B cell (primary cell): ENCODE results near the gene TMPRSS9. TPM values are rescaled to one million over a fixed set of nuclear protein-coding genes. Genes with fewer than 3 reads are reported as not detected.

Experiments used
- ATAC-seq: fragments of 200-7000 bp; cut with Tn5 transposase; one replicate; pipeline ENCODE4 v1.10.0; 2021; ENCODE audit warnings: low read depth, mild to moderate bottlenecking, moderate number of reproducible peaks, moderate library complexity
- CTCF ChIA-PET: fragments of 350-600 bp; sonication (Branson Sonifier 250); formaldehyde crosslinking; loops from one replicate; lab custom pipeline; 2021; ENCODE audit warnings: antibody characterized with exemption, inconsistent platforms; lab: Charles Lee
- POLR2A ChIA-PET: fragments of 350-600 bp; sonication (Branson Sonifier 250); formaldehyde crosslinking; loops from one replicate; lab custom pipeline; 2021; ENCODE audit warnings: antibody characterized with exemption; lab: Charles Lee
- DNase-seq: peaks from one replicate; pipeline ENCODE4 v3.0.0; 2013
- H2AFZ ChIP-seq: 2 replicates; pipeline ENCODE4 v1.6.1; 2012; ENCODE audit warnings: mild to moderate bottlenecking, low read depth, low read length; ENCODE audit not compliant: insufficient read depth, poor library complexity, severe bottlenecking
- H3K27ac ChIP-seq, 2 donors: 1 replicate in 1 of 2; 2 replicates in 1 of 2; pipeline ENCODE4 v1.5.1; 2012 to 2013; ENCODE audit warnings: low read length in 2 of 2, mild to moderate bottlenecking in 2 of 2, moderate library complexity in 1 of 2
- H3K27me3 ChIP-seq, 4 experiments: fragments of 200-600 bp in 1 of 4; sonication (generic) in 1 of 4; replicated peaks in 1 of 4; 1 replicate in 2 of 4; 2 replicates in 2 of 4; pipeline versions ENCODE4 v1.6.1 to v1.7.0; 2013 to 2016; ENCODE audit warnings: low read length in 3 of 4, mild to moderate bottlenecking in 2 of 4, mixed read lengths in 1 of 4, moderate library complexity in 1 of 4; ENCODE audit not compliant: insufficient read depth in 4 of 4, control insufficient read depth in 3 of 4; ENCODE audit errors: control extremely low read depth in 1 of 4
- H3K36me3 ChIP-seq, 2 experiments: replicated peaks in 1 of 2; 1 replicate in 1 of 2; 2 replicates in 1 of 2; pipeline versions ENCODE4 v1.6.1 to v1.7.1; 2013; ENCODE audit warnings: low read length in 1 of 2; ENCODE audit not compliant: insufficient read depth in 2 of 2, control insufficient read depth in 1 of 2; ENCODE audit errors: control extremely low read depth in 1 of 2, extremely low read depth in 1 of 2
- H3K4me1 ChIP-seq, 2 donors: fragments of 200-600 bp in 1 of 2; sonication (generic) in 1 of 2; 1 replicate in 1 of 2; 2 replicates in 1 of 2; pipeline versions ENCODE4 v1.5.1 to v1.6.1; 2013 to 2017; ENCODE audit warnings: low read length in 2 of 2; ENCODE audit not compliant: control insufficient read depth in 2 of 2, insufficient read depth in 2 of 2
- H3K4me2 ChIP-seq: replicated peaks from 2 replicates; pipeline ENCODE3; 2012; ENCODE audit warnings: mild to moderate bottlenecking, low read depth, low read length; ENCODE audit not compliant: poor library complexity, severe bottlenecking
- H3K4me3 ChIP-seq, 5 experiments: fragments of 200-600 bp in 1 of 5; sonication (generic) in 1 of 5; 1 replicate in 3 of 5; 2 replicates in 2 of 5; pipeline versions ENCODE4 v1.5.1 to v1.7.0; 2011 to 2016; ENCODE audit warnings: low read length in 4 of 5, mild to moderate bottlenecking in 4 of 5, low read depth in 2 of 5, control low read depth in 1 of 5, moderate library complexity in 1 of 5; ENCODE audit not compliant: insufficient read depth in 1 of 5; ENCODE audit errors: control extremely low read depth in 1 of 5, extremely low read depth in 1 of 5
- H3K79me2 ChIP-seq: fragments of 200-600 bp; sonication (generic); one replicate; pipeline ENCODE4 v1.6.0; 2016; ENCODE audit warnings: low read length; ENCODE audit not compliant: control insufficient read depth, insufficient read depth
- H3K9ac ChIP-seq: fragments of 200-600 bp; sonication (generic); 2 replicates; pipeline ENCODE4 v1.6.1; 2017; ENCODE audit warnings: mild to moderate bottlenecking, low read length, moderate library complexity
- H3K9me3 ChIP-seq, 3 donors: one replicate each; pipeline versions ENCODE4 v1.6.1 to v1.7.1; 2013; ENCODE audit warnings: low read length in 2 of 3; ENCODE audit not compliant: control insufficient read depth in 2 of 3, insufficient read depth in 1 of 3; ENCODE audit errors: control extremely low read depth in 1 of 3
- H4K20me1 ChIP-seq: 2 replicates; pipeline ENCODE4 v1.6.0; 2012; ENCODE audit warnings: mild to moderate bottlenecking, low read length; ENCODE audit not compliant: insufficient read depth, control insufficient read depth, poor library complexity, severe bottlenecking
- H3K27ac Mint-ChIP-seq: one replicate; pipeline ENCODE4 v1.8.0; 2021; ENCODE audit warnings: mixed read lengths
- H3K27me3 Mint-ChIP-seq: one replicate; pipeline ENCODE4 v1.8.0; 2021; ENCODE audit warnings: mixed read lengths
- H3K4me1 Mint-ChIP-seq: one replicate; pipeline ENCODE4 v1.8.0; 2021; ENCODE audit warnings: mixed read lengths
- H3K4me3 Mint-ChIP-seq: one replicate; pipeline ENCODE4 v1.8.0; 2021; ENCODE audit warnings: mixed read lengths
- H3K9me3 Mint-ChIP-seq: one replicate; pipeline ENCODE4 v1.8.0; 2022; ENCODE audit warnings: mixed read lengths; ENCODE audit not compliant: insufficient read depth
- EZH2 ChIP-seq: IDR thresholded peaks from 2 replicates; pipeline ENCODE4 v1.6.1; 2012; ENCODE audit warnings: borderline replicate concordance, low read depth, mild to moderate bottlenecking, moderate library complexity, low read length; ENCODE audit not compliant: insufficient read depth, poor library complexity, severe bottlenecking
- WGBS: methylation state at CpG from one replicate; pipeline ENCODE4 v1.1.5; 2013; ENCODE audit warnings: missing lambda C conversion rate; ENCODE audit not compliant: insufficient coverage; 5-methylcytosine and 5-hydroxymethylcytosine counted together
- intact Hi-C: fragments of 100-400 bp; cut with micrococcal nuclease; formaldehyde crosslinking; loops from one replicate; pipeline ENCODE4 v1.10.0; 2022
- polyA plus RNA-seq: library from polyadenylated mRNA; depleted of rRNA; stranded (reverse); fragments of >200 nt; gene quantifications from 2 replicates; pipeline ENCODE4 v1.2.3, GENCODE V29; 2012
- total RNA-seq, 2 donors: library from RNA; stranded (reverse); fragments of 120-200 nt in 1 of 2; gene quantifications; 1 replicate in 1 of 2; 2 replicates in 1 of 2; pipeline versions ENCODE4 v1.2.3 to v1.2.4, GENCODE V29; 2013 to 2022
- TF ChIP-seq, protein P1 (sequence below): fragments of 200-600 bp; IDR thresholded peaks from one replicate; pipeline ENCODE4 v1.8.0; 2022; ENCODE audit warnings: antibody characterized with exemption, mild to moderate bottlenecking

Gene TMPRSS9
- total and polyA plus RNA-seq, 2 donors (not counting 1 experiment from before 2014, with no cell fraction given) = not detected

DNA sequence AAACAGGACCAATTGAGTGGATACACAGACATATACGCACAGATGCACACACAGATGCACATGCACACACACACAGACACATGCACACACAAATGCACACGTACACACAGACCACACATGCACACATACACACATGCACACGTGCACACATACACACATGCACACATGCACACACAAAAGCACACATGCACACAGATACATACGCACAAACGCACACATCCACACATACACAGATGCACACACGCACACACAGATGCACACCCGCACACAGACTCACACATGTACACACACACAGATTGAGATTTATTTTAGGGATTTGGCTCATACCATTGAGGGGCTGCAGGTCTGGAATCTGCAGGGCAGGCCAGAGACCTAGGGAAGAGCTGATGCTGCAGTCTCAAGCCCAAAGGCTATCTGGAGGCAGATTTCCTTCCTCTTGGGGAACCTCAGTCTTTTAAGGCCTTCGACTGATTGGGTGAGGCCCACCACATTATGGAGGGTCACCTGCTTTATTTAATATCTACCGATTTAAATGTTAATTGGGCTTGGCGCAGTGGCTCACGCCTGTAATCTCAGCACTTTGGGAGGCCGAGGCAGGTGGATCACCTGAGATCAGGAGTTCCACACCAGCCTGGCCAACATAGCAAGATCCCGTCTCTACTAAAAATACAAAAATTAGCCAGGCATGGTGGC lies 22.6 kb downstream of the TMPRSS9 start:
- H3K4me2 ChIP-seq = no peak overlapping the region
- H3K27me3 Mint-ChIP-seq = no peaks in the 10 kb centered on the region
- peaks cover 6 to 11% of the 10 kb centered on the region in 2 donors for H3K4me1 ChIP-seq
- H3K4me3 ChIP-seq = no peak overlapping the region
- ChIA-PET POLR2A (interaction anchor here (0.7 kb wide), 2 partner anchors 26 to 148 kb away, joined by 3 to 9 read pairs; no protein-coding TSS in a partner anchor), CTCF (interaction anchor here (1.9 to 2.4 kb wide), 2 partner anchors 11 to 67 kb away, joined by 5 to 22 read pairs; no protein-coding TSS in a partner anchor)
- H3K27me3 ChIP-seq = peaks cover 0 to 5% (median 0%) of the 10 kb centered on the region in 4 experiments
- H3K4me3 Mint-ChIP-seq = no peak overlapping the region
- no peaks in the 10 kb centered on the region for H4K20me1 ChIP-seq
- H3K27ac Mint-ChIP-seq = peak overlapping the region; percentile 21
- intact Hi-C loops = no loop called here
- H3K27ac ChIP-seq = no peak overlapping the region
- ATAC-seq = no peak
- WGBS = 95% methylated on average over 9 of the region's 13 CpGs
- no peaks in the 10 kb centered on the region for H3K79me2 ChIP-seq
- H3K4me1 Mint-ChIP-seq = peaks cover 10% of the 10 kb centered on the region
- no peak overlapping the region for H3K9ac ChIP-seq
- no peaks in the 10 kb centered on the region for H3K36me3 ChIP-seq
- H2AFZ ChIP-seq = no peak overlapping the region
- H3K9me3 Mint-ChIP-seq = peaks cover 2% of the 10 kb centered on the region
- no peak for TF ChIP-seq EZH2
- TF ChIP-seq, protein P1, sequence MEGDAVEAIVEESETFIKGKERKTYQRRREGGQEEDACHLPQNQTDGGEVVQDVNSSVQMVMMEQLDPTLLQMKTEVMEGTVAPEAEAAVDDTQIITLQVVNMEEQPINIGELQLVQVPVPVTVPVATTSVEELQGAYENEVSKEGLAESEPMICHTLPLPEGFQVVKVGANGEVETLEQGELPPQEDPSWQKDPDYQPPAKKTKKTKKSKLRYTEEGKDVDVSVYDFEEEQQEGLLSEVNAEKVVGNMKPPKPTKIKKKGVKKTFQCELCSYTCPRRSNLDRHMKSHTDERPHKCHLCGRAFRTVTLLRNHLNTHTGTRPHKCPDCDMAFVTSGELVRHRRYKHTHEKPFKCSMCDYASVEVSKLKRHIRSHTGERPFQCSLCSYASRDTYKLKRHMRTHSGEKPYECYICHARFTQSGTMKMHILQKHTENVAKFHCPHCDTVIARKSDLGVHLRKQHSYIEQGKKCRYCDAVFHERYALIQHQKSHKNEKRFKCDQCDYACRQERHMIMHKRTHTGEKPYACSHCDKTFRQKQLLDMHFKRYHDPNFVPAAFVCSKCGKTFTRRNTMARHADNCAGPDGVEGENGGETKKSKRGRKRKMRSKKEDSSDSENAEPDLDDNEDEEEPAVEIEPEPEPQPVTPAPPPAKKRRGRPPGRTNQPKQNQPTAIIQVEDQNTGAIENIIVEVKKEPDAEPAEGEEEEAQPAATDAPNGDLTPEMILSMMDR = no peak
- H3K9me3 ChIP-seq = peaks cover 0 to 32% (median 12%) of the 10 kb centered on the region in 3 donors
- DNase-seq = no peak

DNA sequence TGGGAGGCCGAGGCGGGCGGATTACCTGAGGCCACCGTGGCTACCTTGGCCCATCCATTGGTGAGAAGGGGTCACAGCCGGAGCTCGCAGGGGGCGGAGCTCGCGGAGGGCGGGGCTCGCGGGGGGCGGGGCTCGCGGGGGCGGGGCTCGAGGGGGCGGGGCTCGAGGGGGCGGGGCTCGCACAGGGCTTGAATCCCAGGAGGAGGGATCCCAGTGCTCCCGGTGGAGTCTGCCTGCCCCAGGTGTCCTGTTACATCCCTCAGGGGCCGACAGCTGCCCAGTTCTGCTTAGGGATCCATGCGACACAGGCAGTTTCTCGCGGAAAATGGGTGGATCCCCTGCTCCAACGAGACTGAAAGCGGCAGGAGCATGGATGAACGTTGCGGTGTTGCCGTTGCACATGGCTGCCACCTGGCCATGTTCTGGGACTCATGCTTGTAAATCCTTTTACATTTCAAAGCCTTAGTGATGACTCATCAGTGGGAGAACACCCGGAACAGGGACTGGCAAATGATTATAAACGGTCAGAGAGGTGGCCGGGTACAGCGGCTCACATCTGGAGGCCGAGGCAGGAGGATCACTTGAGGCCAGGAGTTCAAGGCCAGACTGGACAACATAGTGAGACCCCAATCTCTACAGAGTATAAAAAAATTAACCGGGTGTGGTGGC lies 25.1 kb downstream of the TMPRSS9 start:
- no peak overlapping the region for H3K4me2 ChIP-seq
- H3K4me3 Mint-ChIP-seq = no peak overlapping the region
- 43% methylated on average over 28 of the region's 37 CpGs for WGBS

More for the DNA sequence above, 25.1 kb downstream of the TMPRSS9 start:
- Mint-ChIP-seq H3K9me3 (peaks cover 2% of the 10 kb centered on the region), H3K27me3 (no peaks in the 10 kb centered on the region), H3K4me1 (peaks cover 13% of the 10 kb centered on the region), H3K27ac (no peak overlapping the region)
- POLR2A ChIA-PET = interaction anchor here (0.6 to 1.1 kb wide), 5 partner anchors 9 to 432 kb away, joined by 3 to 4 read pairs (median 3); no protein-coding TSS in a partner anchor
- ATAC-seq (no peak), DNase-seq (peak; percentile 33)
- CTCF ChIA-PET = interaction anchor here (2.4 kb wide), 1 partner anchor 69 kb away, joined by 5 read pairs; no protein-coding TSS in a partner anchor
- no peak overlapping the region for H2AFZ ChIP-seq
- H3K9ac ChIP-seq = no peak overlapping the region
- peaks cover 0 to 10% (median 4%) of the 10 kb centered on the region in 3 donors for H3K9me3 ChIP-seq
- H3K79me2 ChIP-seq = no peaks in the 10 kb centered on the region
- peaks cover 0 to 5% (median 0%) of the 10 kb centered on the region in 4 experiments for H3K27me3 ChIP-seq
- peaks cover 6 to 11% of the 10 kb centered on the region in 2 donors for H3K4me1 ChIP-seq
- intact Hi-C loops = no loop called here
- no peak for TF ChIP-seq EZH2
- TF ChIP-seq, protein P1 = no peak
- H3K4me3 ChIP-seq = no peak overlapping the region
- H4K20me1 ChIP-seq = no peaks in the 10 kb centered on the region
- H3K27ac ChIP-seq = no peak overlapping the region
- no peaks in the 10 kb centered on the region for H3K36me3 ChIP-seq
